NB4 (cell line): ENCODE measurements around the gene ZBP1.
A peak's percentile ranks its signal among the peaks of the same experiment; 100 is the strongest.

Source experiments
- DNase-seq: peaks from one replicate; pipeline ENCODE4 v3.0.0; 2010; ENCODE audit warnings: low read depth
- H3K4me3 ChIP-seq: one replicate; pipeline ENCODE4 v1.5.1; 2011; ENCODE audit warnings: mild to moderate bottlenecking, low read depth, low read length, moderate library complexity
- MYC ChIP-seq: IDR thresholded peaks from 2 replicates; pipeline ENCODE4 v1.6.1; 2011; ENCODE audit warnings: low read depth, low read length
- POLR2A ChIP-seq: IDR thresholded peaks from 2 replicates; pipeline ENCODE4 v1.6.1; 2011; ENCODE audit warnings: mild to moderate bottlenecking; ENCODE audit not compliant: insufficient read length; ENCODE audit errors: extremely low read depth
- TF ChIP-seq, protein P1 (sequence below): IDR thresholded peaks from 2 replicates; pipeline ENCODE4 v1.6.1; 2011; ENCODE audit warnings: low read depth, low read length
- TF ChIP-seq, protein P2 (sequence below): IDR thresholded peaks from one replicate; pipeline ENCODE4 v1.5.1; 2012; ENCODE audit warnings: low read depth, low read length

ZBP1 gene

DNA sequence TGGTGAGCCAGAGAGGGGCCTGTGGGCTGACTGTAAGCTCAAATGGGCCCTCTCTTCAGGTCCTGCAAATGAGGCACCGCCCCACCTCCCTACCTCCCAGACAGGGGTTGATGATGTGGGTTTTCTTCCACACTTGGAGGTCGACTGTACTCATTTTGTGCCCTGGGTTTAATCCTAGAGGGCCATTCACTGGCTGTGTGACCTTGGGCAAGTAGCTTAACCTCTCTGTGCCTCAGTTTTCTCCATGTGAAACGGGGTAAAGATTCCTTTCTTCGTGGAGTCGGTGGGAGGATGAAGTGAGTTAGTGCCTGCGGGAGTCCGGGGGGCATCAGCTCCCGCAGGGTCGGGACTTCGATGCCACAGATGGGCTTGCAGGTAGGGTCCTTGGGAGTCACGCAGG, 23.9 kb downstream of the ZBP1 start:
- H3K4me3 ChIP-seq = no peak overlapping the region
- DNase-seq = no peak
- no peak for TF ChIP-seq POLR2A
- TF ChIP-seq MYC = no peak
- TF ChIP-seq, protein P1, sequence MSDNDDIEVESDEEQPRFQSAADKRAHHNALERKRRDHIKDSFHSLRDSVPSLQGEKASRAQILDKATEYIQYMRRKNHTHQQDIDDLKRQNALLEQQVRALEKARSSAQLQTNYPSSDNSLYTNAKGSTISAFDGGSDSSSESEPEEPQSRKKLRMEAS = no peak
- TF ChIP-seq, protein P2, sequence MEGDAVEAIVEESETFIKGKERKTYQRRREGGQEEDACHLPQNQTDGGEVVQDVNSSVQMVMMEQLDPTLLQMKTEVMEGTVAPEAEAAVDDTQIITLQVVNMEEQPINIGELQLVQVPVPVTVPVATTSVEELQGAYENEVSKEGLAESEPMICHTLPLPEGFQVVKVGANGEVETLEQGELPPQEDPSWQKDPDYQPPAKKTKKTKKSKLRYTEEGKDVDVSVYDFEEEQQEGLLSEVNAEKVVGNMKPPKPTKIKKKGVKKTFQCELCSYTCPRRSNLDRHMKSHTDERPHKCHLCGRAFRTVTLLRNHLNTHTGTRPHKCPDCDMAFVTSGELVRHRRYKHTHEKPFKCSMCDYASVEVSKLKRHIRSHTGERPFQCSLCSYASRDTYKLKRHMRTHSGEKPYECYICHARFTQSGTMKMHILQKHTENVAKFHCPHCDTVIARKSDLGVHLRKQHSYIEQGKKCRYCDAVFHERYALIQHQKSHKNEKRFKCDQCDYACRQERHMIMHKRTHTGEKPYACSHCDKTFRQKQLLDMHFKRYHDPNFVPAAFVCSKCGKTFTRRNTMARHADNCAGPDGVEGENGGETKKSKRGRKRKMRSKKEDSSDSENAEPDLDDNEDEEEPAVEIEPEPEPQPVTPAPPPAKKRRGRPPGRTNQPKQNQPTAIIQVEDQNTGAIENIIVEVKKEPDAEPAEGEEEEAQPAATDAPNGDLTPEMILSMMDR = no peak

DNA sequence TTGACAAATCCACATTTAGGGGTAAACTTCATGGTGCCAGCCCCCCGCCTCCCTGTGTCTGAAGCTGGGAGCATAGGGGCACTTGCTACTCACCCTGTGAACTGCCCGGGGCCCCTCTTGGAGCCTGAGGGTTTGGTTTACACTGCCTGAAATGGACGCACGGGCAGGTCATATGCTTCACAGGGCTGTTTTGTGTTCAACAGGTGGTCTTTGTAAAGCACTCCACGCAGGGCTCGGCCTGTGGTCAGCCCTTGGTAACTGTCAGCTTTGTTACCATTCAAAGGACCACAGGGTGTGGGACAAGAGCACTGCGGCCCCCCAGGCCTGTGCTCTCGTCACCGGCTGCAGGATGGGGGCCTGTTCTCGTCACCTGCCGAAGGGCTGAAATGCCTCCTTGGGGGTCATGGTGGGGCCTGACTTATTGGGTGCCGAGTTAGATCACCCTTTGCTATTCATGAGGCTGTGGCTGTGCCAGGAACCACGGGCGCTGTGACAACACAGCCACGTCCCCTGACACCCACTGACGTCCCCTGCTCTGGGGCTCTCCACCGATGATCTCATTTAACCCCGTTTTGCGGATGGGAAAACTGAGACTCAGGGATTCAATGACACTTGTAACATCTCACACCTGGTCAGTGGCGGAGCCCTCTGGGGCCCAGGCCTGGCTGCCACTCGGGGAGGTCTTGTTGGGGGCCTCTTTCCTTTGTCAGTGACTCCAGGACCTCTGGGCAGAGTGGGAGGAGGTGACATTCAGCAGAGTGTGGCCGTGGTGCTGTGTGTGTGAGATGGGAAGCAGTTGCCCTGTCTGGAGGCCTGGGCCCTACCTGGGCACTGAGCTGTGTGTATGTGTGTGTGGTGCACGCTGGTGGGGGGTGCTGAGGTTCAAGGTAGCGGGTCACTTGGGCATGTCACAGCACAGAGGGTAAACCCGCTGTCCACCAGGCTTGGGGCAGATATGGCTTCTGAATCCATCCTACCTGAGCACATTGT, 24.9 kb downstream of the ZBP1 start:
- TF ChIP-seq, protein P2 = no peak
- TF ChIP-seq, protein P1 = no peak
- TF ChIP-seq POLR2A = no peak
- TF ChIP-seq MYC = no peak
- DNase-seq = no peak
- H3K4me3 ChIP-seq = no peak overlapping the region

DNA sequence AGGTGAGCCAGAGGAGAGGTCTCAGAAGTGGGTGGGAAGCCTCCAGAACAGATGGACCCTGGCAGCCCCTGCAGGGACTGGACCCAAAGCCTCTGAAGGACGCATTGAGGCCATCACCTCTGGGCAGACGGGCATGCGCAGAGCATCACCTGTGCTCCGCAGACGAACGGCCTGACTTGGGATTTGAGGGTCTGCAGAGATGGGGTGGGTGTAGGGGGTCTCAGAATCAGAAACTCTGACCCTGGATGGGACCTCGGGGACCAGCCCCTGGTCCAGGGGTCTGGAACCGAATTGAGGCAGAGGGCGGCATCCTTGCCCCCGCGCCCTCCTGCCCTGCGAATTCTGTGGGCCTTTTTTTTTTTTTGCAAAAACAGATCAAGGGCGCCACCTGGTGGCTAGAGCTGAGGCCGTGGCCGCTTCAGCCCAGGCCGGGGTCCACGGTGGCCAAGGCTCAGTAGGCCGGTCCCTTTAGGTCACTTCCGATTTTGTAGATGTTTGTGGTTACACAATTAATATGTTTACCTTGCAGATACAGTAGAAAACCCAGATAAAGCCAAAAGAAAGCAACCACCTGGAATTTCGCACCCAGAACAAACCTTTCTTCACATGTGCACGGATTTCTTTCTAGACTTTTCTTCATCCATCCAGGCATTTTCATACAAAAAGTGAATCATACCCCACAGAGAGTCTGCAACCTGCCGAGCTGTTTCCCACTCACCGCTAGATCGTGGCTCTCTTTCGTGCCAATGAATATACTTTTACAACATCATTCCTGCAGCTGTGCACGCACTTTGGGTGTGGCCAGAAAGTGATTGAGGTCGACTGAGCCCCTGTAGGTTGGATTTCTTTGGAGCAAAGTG, 25.9 kb downstream of the ZBP1 start:
- TF ChIP-seq, protein P1 = 0 out of 2 replicates have a peak, but pooled peaks have one; percentile 5
- TF ChIP-seq, protein P2 = peak; percentile 91
- no peak for TF ChIP-seq MYC
- no peak for TF ChIP-seq POLR2A
- DNase-seq = peak; percentile 66
- no peak overlapping the region for H3K4me3 ChIP-seq

DNA sequence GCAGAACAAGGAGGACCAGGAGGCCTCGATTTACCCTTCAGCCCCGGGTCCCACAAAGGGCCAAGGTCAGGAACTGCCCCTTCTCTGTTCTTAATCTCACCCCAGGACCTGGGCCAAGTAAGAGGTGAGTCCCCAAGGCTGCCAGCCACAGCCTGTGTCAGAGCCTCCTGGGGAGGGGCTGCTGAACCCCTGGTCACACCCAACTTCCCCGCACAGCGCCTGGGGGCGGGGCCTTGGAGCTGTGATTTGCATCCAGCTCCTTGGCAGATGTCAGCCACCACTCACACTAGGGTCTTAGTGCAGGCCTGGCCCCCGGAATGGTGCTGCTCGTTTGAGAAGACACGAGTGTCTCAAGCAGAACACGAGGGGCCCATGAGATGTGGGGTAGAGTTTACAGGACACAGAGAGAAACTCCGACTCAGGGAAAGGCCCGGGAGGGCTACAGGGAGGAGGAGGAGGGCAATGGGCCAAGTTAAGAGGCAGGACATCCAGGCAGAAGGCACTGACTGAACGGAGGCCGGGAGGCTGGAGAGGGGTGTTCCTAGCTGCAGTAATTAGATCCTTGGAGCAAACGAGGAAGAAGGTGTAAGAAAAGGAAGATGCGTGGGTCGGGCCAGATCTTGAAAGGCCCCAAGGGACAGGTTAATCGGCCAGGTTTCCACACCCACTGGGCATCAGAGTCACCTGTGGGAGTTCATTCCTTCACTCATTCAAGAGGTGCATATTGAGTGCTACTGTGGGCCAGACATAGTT, 26.9 kb downstream of the ZBP1 start:
- DNase-seq = no peak
- no peak for TF ChIP-seq MYC
- TF ChIP-seq, protein P1 = no peak
- TF ChIP-seq, protein P2 = no peak
- TF ChIP-seq POLR2A = no peak
- H3K4me3 ChIP-seq = no peak overlapping the region

DNA sequence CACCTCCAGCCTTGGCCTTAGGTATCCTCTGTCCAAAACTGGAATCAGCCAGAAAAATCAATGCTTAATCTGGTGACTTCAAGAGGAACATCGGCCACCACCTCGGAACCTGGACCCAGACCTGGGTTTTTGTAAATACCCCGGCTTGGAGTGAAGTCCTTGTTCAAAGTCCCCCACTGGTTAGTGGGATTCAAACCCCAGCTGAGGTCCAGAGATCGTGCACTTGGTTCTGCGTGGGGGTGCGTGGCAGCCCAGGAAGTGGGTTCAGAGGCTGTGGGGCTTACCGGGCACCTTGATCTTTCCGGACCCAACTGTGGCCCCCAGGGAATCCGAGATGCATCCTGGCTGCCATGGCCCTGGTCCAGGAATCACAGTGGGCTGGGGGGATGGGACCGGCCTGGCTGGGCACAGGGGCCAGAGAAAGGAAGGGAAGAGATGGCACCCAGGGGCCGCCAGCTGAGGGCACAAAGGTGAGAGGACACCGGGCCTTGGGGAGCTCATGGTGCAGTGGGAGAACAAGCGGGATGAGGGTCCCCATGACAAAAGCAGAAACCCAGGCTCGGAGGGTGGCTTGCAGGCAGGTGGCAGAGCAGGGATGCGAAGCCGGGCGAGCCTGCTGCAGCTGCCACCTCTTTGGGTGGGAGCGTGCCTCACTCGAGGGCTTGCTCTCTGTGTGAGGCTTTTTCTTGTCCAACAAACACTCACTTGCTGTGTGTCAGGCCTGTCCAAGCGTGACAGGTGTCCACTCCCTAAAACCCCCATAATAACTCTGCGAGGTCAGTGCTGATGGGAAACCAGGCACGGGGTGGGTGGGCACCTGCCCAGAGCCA, 27.7 kb downstream of the ZBP1 start:
- no peak for DNase-seq
- TF ChIP-seq, protein P1 = no peak
- TF ChIP-seq MYC (no peak), POLR2A (no peak)
- TF ChIP-seq, protein P2 = no peak

More for the DNA sequence above, 27.7 kb downstream of the ZBP1 start:
- no peak overlapping the region for H3K4me3 ChIP-seq
